GM12891 (cell line): ENCODE measurements around the gene PSG7.
"Not testable (repeated sequence)": the region's sequence is repeated elsewhere in the genome, so short reads cannot be mapped to it uniquely, and the experiment has no call there.

Source experiments
- PAX5 ChIP-seq: IDR thresholded peaks from 2 replicates; pipeline ENCODE4 v1.6.1; 2011; ENCODE audit warnings: low read length, moderate library complexity, mild to moderate bottlenecking; ENCODE audit not compliant: insufficient read depth, severe bottlenecking
- POLR2A ChIP-seq: IDR thresholded peaks from 2 replicates; pipeline ENCODE4 v1.6.1; 2011; ENCODE audit warnings: low read depth, low read length, control low read depth
- POLR2AphosphoS5 ChIP-seq: IDR thresholded peaks from 2 replicates; pipeline ENCODE4 v1.6.1; 2011; ENCODE audit warnings: low read depth, low read length, control low read depth
- POU2F2 ChIP-seq: IDR thresholded peaks from 2 replicates; pipeline ENCODE4 v1.6.1; 2011; ENCODE audit warnings: low read depth, mild to moderate bottlenecking, control low read depth, low read length, moderate library complexity
- SPI1 ChIP-seq: IDR thresholded peaks from 2 replicates; pipeline ENCODE4 v1.6.1; 2011; ENCODE audit warnings: low read depth, low read length, control low read depth

DNA sequence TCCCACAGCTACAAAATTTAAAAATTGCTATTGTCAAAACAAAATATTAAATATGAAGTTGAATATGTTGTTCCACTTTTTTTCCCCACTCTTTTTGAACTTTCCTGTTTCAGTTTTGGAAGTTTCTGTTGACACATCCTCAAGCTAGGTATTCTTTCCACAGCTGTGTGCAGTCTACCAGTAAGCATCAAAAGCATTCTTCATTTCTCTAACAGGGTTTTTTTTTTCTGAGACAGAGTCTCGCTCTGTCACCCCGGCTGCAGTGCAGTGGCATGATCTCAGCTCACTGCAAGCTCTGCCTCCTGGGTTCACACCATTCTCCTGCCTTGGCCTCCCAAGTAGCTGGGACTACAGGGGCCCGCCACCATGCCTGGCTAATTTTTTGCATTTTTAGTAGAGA, 62.9 kb downstream of the PSG7 start:
- TF ChIP-seq POLR2A, POLR2AphosphoS5, SPI1, PAX5, POU2F2: not testable (repeated sequence)
